ENCODE data around the gene KLHL29.

Gene KLHL29

DNA sequence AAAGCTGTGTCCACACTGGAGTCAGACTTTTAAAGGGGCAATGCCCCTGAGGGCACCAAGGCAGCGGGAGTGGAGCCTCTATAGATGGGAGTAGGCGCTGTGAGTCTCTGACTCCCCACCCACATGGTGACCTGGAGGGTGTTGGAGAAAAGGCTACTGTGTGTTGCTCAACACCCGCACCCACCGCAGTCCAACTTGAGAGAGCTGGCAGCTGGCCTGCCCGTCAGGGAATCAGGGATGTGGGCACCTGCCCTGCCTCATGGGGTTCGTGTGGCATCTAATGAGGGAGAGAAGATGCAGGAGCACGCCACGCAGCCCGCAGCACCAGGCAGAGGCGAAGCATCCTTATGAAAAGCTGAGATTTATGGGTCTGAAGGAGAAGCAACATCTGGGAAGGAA is 84.2 kb downstream of the KLHL29 start:
- TF ChIP-seq, protein P1, sequence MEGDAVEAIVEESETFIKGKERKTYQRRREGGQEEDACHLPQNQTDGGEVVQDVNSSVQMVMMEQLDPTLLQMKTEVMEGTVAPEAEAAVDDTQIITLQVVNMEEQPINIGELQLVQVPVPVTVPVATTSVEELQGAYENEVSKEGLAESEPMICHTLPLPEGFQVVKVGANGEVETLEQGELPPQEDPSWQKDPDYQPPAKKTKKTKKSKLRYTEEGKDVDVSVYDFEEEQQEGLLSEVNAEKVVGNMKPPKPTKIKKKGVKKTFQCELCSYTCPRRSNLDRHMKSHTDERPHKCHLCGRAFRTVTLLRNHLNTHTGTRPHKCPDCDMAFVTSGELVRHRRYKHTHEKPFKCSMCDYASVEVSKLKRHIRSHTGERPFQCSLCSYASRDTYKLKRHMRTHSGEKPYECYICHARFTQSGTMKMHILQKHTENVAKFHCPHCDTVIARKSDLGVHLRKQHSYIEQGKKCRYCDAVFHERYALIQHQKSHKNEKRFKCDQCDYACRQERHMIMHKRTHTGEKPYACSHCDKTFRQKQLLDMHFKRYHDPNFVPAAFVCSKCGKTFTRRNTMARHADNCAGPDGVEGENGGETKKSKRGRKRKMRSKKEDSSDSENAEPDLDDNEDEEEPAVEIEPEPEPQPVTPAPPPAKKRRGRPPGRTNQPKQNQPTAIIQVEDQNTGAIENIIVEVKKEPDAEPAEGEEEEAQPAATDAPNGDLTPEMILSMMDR (IDR thresholded peaks at IDR 0.05; ENCODE audit: borderline replicate concordance, insufficient read depth, low read depth, low read length), result no peak

DNA sequence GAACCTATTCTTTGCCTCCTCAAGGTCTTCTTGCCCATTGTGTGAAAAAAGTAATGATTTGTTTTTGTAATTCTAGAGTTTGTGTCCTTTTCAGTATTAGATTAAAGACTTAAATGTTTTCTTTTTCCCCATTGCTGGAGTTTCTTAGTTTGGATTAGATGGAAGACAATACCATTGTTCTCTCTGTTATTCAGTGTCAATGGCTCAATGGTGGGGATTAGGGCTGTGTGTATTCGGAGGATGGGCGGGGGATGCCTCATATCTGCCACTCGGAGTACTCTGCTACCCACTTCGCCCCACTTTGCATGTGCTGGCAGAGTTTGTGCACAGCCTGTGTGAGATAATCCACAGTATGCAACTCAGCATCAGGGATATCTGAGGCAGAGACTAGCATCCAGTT is 90.1 kb downstream of the KLHL29 start:
- no peak overlapping the region for H3K4me3 ChIP-seq (ENCODE audit: low read depth, low read length)
- TF ChIP-seq, protein P1 (IDR thresholded peaks at IDR 0.05; ENCODE audit: borderline replicate concordance, insufficient read depth, low read depth, low read length), result no peak

More for the DNA sequence above, 84.2 kb downstream of the KLHL29 start:
- no peak overlapping the region for H3K4me3 ChIP-seq (ENCODE audit: low read depth, low read length)

DNA sequence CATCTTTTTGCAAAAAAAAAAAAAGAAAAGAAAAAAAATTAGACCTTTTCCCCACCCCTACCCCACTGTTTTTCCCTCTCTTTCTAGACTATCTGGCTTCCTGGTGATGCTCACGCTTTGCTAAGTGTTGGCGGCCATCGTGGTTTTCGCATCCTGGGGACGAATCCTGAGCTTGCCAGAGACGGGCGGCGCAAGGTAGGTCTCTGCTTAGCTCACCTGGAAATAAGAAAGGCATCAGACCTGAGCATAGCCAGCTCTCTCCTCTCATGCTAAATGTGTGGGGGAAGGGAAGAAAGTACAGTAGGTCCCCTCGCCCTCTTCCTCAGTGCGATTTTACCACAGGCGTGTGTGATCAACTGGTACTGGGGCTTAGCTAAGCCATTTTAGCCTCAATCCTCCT is 90.5 kb downstream of the KLHL29 start:
- TF ChIP-seq, protein P1 (IDR thresholded peaks at IDR 0.05; ENCODE audit: borderline replicate concordance, insufficient read depth, low read depth, low read length), result no peak
- H3K4me3 ChIP-seq (ENCODE audit: low read depth, low read length), result no peak overlapping the region

DNA sequence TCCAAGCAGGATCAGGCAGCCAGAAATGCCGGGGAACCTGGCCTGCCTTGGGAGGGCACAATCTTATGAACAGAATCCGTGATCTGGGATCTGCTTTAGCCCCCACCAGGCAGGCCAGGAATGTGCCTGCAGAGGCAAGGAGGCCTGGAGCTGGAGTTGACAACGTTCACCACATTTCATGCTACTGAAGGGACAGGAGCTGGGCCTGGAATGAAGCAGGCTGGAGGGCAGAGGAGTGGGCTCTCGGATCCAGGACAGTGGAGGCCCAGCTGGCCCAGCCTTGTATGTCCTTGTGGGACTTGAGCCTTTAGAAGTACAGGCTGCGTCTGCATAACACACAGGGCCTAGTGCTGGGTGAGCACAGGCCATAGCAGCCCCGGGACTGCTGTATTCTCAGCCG is 91.8 kb downstream of the KLHL29 start:
- no peak overlapping the region for H3K4me3 ChIP-seq (ENCODE audit: low read depth, low read length)
- TF ChIP-seq, protein P1 (IDR thresholded peaks at IDR 0.05; ENCODE audit: borderline replicate concordance, insufficient read depth, low read depth, low read length), result no peak

DNA sequence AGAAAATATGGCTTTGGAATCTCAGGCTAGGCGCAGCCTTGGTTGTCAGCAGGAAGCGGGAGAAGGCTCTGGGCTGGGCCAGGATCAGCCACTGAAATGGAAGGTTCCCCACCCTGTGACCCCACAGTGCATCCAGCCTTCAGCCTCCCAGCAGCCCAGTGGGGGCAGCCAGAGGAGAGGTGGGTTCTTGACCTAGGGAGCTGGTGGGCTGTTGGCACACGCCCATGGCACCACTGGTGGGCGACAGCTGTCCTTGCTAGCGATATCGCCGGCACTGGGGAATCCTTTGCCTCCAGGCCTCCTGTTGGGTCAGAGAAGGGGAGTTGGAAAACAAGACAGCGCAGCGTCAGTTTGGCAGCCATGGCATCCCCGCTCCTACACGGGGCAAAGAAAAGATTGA is 92.4 kb downstream of the KLHL29 start:
- no peak overlapping the region for H3K4me3 ChIP-seq (ENCODE audit: low read depth, low read length)
- TF ChIP-seq, protein P1 (IDR thresholded peaks at IDR 0.05; ENCODE audit: borderline replicate concordance, insufficient read depth, low read depth, low read length), result no peak

DNA sequence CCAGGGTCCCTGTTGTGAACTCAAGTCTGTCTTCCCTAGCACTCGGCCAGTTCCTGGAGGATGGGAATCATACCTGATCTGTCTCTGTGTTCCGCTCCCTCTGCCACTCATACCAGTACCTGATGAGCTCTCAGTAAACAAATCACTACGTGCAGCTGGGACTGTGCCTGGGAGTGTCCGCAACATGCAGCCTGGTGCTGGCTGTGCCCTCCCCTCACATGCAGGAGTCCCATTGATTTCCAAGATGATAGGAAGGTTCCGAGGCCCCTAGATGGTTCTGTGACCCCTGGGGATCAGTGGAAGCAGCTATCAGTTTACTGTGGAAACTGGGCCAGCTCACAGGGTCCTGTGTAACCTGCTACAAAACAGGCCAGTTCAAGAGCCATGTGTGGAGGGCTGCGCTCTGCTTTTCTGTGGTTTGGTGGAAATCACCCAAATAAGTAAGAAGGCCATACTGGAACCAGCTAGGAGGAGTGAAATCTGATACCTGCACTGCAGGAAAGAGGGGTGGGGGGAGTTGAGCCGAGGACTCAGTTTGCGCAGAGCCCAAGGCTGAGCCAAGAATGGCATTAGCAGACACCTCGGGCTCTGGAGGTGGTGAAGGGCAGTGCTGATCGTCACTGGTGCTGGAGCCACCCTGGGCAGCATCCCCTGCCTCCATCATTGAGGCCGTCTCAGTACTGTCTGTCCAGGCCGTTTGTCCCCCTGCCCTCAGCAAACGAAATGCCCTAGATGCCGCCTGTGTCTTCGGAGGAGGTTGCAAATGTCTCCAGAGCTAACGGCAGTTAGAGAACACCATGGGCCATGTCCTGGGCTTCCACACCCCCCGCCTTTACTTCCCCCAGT is 93.3 kb downstream of the KLHL29 start:
- no peak overlapping the region for H3K4me3 ChIP-seq (ENCODE audit: low read depth, low read length)
- TF ChIP-seq, protein P1 (IDR thresholded peaks at IDR 0.05; ENCODE audit: borderline replicate concordance, insufficient read depth, low read depth, low read length), result no peak
